Mesendoderm (in vitro differentiated cells): Measurements from ENCODE around the gene TNPO3. TPM values are rescaled to one million over a fixed set of nuclear protein-coding genes. Genes with fewer than 3 reads are reported as not detected.

Experiments
- DNase-seq: peaks from one replicate; pipeline ENCODE4 v3.0.0; 2013
- H2AK5ac ChIP-seq: 2 replicates; pipeline ENCODE4 v1.6.1; 2013; ENCODE audit warnings: low read length, inconsistent platforms
- H2BK120ac ChIP-seq: 2 replicates; pipeline ENCODE4 v1.6.1; 2013; ENCODE audit warnings: low read depth, mild to moderate bottlenecking, low read length, moderate library complexity, mixed read lengths
- H2BK15ac ChIP-seq: replicated peaks from 2 replicates; pipeline ENCODE4 v1.6.1; 2013; ENCODE audit warnings: low read depth, mild to moderate bottlenecking, moderate library complexity
- H2BK5ac ChIP-seq: 2 replicates; pipeline ENCODE4 v1.6.1; 2013; ENCODE audit warnings: low read length, inconsistent platforms
- H3K18ac ChIP-seq: 2 replicates; pipeline ENCODE4 v1.6.1; 2013; ENCODE audit warnings: mild to moderate bottlenecking, low read length, mixed read lengths
- H3K23ac ChIP-seq: one replicate; pipeline ENCODE4 v1.6.1; 2013; ENCODE audit warnings: low read length
- H3K27ac ChIP-seq: 2 replicates; pipeline ENCODE4 v1.5.1; 2013; ENCODE audit warnings: low read depth, mild to moderate bottlenecking, inconsistent platforms, low read length, moderate library complexity
- H3K27me3 ChIP-seq: 2 replicates; pipeline ENCODE4 v1.6.1; 2013; ENCODE audit warnings: low read length, control low read depth, mild to moderate bottlenecking, inconsistent platforms; ENCODE audit not compliant: insufficient read depth, poor library complexity
- H3K36me3 ChIP-seq: 2 replicates; pipeline ENCODE4 v1.6.1; 2013; ENCODE audit warnings: low read length, inconsistent platforms; ENCODE audit not compliant: control insufficient read depth, insufficient read depth
- H3K4ac ChIP-seq: one replicate; pipeline ENCODE4 v1.6.1; 2013; ENCODE audit warnings: low read depth, mild to moderate bottlenecking, low read length, moderate library complexity
- H3K4me1 ChIP-seq: 2 replicates; pipeline ENCODE4 v1.6.1; 2013; ENCODE audit warnings: low read depth, low read length, inconsistent platforms; ENCODE audit not compliant: control insufficient read depth
- H3K4me2 ChIP-seq: 2 replicates; pipeline ENCODE4 v1.6.1; 2013; ENCODE audit warnings: low read length
- H3K4me3 ChIP-seq: 2 replicates; pipeline ENCODE4 v1.5.1; 2013; ENCODE audit warnings: mild to moderate bottlenecking, low read length
- H3K56ac ChIP-seq: one replicate; pipeline ENCODE4 v1.6.1; 2013; ENCODE audit warnings: low read length
- H3K79me1 ChIP-seq: 2 replicates; pipeline ENCODE4 v1.6.1; 2013; ENCODE audit warnings: low read length, inconsistent platforms
- H3K79me2 ChIP-seq: 2 replicates; pipeline ENCODE4 v1.6.1; 2013; ENCODE audit warnings: mild to moderate bottlenecking, low read length; ENCODE audit not compliant: control insufficient read depth, insufficient read depth
- H3K9ac ChIP-seq: 2 replicates; pipeline ENCODE4 v1.6.1; 2013; ENCODE audit warnings: low read length, inconsistent platforms
- H4K5ac ChIP-seq: one replicate; pipeline ENCODE4 v1.6.1; 2013; ENCODE audit warnings: low read length
- H4K8ac ChIP-seq: one replicate; pipeline ENCODE4 v1.6.1; 2013; ENCODE audit warnings: low read depth, mild to moderate bottlenecking, control low read depth, low read length, moderate library complexity
- WGBS: extraction: QIAGEN DNeasy Blood & Tissue Kit; methylation state at CpG from one replicate; pipeline ENCODE4 v1.1.7; 2013; ENCODE audit warnings: low lambda C conversion rate, missing lambda C conversion rate; ENCODE audit not compliant: insufficient coverage; ENCODE audit errors: extremely low coverage; 5-methylcytosine and 5-hydroxymethylcytosine counted together
- small RNA-seq: library from polyadenylated mRNA; stranded (forward); fragments of <200 nt; extraction: miRNeasy Mini kit (QIAGEN cat#:217004); gene quantifications from one replicate; pipeline ENCODE3, GENCODE V24; 2013; ENCODE audit not compliant: insufficient read depth

Gene TNPO3

DNA sequence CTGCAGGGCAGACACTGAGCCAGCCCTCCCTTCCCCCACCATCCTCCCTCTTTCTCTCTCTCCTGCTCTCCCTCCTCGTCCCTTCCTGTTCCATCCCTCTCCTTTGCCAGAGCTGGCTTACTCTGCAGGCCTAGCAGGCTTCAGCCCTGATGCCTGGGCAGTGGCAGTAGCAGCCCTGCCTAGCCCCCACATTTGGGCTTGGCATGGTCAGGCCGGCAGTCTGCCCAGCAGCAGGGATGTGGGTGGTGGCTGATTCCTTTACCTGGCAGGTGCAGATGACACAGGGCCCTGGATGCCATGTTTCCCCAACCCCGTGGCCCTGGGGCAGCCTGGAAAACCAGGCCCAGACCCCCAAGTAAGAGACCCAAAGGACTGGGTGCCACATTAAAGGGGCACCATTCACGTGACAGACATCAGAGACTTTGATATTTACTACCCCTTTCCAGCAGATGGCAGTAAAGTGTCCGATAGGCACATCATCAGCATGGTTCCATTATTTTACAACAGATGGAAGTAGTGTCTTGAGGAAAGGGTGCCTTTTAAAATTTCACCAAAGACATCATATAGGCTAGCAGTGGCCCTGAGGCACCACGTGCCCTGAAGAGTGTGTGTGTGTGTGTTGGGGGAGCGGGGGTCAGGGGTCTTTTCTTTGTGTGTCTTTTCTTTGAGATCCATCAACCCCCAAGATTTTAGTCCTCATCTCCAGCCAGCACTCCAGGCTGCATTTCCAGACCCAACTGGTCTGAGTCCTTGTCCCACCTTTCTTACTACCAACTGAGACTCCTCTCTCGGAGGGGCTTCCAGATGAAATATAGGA, 150.3 kb downstream of the TNPO3 start:
- Histone ChIP-seq H3K23ac (no peak overlapping the region), H3K18ac (no peak overlapping the region), H3K27me3 (no peaks in the 10 kb centered on the region), H2AK5ac (no peak overlapping the region), H3K79me2 (no peaks in the 10 kb centered on the region), H3K9ac (no peak overlapping the region), H2BK5ac (no peak overlapping the region), H3K36me3 (no peaks in the 10 kb centered on the region), H3K4me3 (no peak overlapping the region), H3K4ac (no peak overlapping the region), H2BK120ac (no peak overlapping the region), H2BK15ac (no peak overlapping the region), H4K8ac (no peak overlapping the region), H3K79me1 (no peaks in the 10 kb centered on the region), H3K4me2 (no peak overlapping the region), H3K27ac (no peak overlapping the region), H3K56ac (no peak overlapping the region), H4K5ac (no peak overlapping the region), H3K4me1 (peaks cover 4% of the 10 kb centered on the region)
- WGBS, result no CpG with 5 or more reads among the region's 8 CpGs
- DNase-seq, result peak; percentile 69

Small RNAs within 50 kb of the gene (small RNA-seq; reads per million reads assigned to genes)
- gene RN7SL306P, result not detected
